ENCODE measurements around the gene GJC1.

GJC1 gene

DNA sequence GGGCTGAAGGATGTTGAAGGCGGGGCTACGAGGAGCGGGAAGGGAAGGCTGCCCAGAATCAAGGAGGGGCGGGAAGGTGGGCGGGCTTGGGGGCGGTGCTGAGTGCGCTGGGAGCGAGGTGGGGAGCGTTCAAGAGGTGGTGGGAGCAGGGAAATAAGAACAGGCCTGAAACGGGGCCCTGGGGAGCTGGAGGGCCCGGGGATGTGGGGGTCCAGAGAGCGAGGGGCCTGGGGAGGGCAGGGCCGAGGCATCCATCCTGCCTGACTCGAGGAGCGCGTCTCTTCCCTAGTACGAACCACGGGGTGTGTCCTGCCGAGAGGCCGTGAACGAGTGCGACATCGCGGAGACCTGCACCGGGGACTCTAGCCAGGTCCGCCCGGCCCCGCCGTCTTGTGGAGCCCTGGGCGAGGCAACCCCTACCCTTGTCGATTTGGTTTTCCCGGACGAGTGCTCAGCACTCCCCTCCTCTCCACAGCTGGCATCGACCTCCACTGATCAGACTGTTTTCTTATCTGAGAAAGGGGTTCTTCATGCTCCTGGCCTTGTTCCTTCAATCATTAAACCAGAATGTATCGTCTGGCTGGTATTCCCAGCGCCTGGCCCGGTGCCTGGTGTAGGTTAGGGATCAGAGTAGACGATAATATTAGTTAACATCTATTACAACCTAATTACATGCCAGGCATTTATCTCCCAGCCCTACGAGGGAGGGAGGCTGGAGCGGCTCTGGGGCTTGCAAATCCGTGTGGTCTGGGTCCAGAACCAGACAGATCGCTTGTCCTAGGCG, 54.1 kb downstream of the GJC1 start:
- DNase-seq: no peak

DNA sequence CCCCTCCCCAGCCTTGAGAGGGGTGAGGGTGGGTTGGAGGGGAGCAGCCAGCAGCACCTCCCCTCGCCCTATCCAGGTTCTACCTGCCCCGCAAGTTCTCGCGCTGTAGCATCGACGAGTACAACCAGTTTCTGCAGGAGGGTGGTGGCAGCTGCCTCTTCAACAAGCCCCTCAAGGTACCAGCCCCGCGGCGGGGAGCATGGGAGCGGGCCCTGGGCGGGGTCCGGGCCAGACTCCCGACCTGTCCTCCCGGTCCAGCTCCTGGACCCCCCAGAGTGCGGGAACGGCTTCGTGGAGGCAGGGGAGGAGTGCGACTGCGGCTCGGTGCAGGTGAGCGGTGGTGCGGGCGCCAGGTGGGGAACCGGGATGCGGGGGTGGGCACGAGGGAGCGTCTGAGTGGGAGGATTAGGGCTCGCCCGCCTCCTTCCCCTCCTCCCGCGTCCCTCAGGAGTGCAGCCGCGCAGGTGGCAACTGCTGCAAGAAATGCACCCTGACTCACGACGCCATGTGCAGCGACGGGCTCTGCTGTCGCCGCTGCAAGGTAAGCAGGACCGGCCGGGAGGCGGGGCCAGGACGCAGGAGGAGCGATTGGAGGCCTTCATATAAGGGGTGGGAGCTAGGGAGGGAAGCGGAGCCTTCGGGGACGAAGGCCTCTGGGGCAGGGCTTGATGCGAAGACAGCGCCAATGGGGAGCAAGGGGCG, 54.8 kb downstream of the GJC1 start:
- peak; percentile 95 for DNase-seq

DNA sequence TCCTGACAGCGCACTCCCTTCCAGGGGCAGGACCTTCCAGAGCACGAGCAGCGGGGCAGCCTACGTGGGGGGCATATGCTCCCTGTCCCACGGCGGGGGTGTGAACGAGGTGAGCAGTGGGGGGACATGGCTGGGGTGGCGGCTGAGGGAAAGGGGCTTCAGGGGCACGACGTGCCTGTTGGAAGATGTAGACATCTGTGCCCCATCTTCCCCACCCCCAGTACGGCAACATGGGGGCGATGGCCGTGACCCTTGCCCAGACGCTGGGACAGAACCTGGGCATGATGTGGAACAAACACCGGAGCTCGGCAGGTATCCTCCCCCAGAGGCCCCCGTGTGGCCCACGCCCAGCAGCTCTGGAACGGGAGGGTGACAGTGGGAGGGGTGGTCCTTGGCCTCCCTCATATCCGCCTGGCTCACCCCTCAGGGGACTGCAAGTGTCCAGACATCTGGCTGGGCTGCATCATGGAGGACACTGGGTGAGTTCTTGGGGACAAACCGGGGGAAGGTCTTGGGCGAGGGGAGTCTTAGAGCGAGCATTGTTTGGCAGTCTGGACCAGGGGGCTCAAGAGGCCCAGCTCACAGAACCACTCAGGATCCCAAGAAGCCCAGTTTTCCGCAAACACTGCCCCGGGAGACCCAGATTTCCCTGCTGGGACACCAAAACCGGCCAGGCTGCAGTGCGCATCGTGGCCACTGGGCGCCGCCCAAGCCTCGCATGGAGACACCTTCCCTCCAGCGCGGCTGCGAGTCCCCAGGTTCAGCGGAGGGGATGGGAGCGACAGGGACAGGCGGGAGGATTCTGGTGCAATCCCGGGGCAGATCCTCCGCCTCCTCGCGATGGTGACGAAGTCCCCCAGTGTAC, 55.6 kb downstream of the GJC1 start:
- DNase-seq: peak; percentile 68

- DNase-seq: no peak
These were observed 56.9 kb downstream of the GJC1 start for GRCh38 chr17:44773140-44773539.

DNA sequence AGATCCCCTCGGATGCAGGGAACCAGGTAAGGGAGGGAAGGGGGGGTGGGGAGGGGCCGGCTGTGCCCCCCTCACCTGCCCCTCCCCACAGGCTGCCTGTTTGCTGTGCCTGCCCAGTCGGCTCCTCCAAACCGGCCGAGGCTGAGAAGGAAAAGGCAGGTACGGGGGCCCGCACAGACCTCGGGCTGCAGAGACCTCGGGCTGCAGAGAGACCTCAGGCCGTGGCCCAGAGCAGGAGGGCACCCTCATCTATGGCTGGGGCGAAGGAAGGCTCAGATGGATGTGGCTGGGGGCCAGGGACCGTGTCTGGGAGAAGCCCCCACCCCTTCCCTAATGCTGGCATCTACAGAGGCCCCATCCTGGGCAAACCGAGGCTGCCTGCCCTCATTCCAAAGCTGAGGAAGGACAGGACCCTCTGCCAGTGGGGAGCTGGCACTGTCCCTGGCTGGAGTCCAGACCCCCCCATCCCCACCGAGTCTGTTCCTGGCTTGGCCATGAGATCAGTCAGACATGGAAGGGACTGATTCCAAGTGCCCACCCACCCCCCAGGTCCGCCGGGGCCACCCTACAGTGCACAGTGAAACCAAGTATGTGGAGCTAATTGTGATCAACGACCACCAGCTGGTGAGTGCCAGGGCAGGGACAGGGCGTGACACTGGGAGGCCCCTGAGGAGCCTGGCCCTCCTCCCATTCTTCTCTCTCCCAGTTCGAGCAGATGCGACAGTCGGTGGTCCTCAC, 57.6 kb downstream of the GJC1 start:
- no peak for DNase-seq

DNA sequence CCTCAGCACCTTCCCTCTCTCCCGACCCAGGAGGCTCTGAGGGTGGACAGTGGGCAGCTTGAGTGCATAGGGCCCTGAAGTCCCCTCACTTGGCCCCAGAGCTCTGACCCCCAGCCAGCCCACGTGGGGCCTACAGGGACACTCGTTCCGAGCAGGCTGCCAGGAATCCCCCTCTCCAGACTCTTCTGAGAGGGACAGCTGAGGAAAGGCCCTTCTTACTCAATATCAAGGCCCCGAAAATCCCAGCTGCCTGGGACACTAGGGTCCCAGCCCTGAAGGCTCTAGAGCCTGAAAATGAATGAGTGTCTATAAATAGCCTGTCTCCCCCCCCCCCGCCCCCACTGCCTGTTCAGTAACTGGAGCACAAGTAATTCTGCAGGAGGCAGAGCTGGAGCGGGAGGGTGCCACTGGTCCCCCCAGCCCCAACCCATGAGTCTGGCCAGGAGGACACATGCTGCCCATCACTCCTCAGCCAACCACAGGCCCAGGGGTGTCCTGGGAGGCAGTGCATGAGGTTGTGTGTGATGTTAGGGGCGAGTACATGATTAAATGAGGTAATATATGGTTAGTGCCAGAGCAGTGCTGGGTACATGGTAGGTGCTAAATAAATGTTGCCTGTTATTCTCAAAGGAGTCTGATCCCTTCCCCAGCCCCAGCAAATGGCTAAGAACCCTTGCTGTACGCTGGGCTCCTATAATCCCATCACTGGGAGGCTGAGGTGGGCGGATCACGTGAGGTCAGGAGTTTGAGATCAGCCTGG, 59.7 kb downstream of the GJC1 start:
- DNase-seq: no peak

GRCh38 chr17:44769647-44770084, 60.4 kb downstream of the GJC1 start:
- DNase-seq: no peak

- DNase-seq: no peak
These were observed 60.9 kb downstream of the GJC1 start for GRCh38 chr17:44769230-44769629.

DNA sequence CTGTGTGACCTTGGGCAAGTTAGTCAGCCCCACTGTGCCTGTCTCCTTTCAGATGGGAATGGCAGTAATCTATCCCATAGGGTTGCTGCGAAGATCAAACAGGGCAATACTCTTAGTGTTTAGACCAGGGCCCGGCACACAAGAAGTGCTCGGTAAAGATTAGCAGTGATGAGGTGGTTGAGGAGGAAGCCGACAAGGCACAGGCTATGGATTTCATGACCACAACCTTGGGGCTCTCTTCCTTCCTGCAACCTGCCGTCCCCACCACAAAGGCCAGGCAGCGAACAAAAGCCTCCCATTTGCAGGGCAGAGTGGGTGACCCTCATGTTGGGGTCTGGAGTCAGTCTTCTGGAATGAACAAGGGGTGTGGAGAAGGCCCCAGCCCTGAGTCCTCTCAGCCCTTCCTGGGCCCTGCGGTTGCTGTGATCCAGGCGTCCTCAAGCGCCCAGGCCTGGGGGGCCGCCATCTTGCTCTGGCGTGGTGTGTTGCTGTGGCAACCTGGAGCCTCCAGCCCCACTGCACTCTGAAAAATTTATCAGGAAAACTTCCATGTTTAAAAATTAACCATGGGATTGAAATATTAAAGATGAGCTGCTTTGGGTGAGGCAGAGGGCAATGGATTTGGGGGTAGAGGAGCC, 61.5 kb downstream of the GJC1 start:
- no peak for DNase-seq

GRCh38 chr17:44767493-44767892, 62.6 kb downstream of the GJC1 start:
- no peak for DNase-seq

- DNase-seq: no peak
These were observed 63.6 kb downstream of the GJC1 start for GRCh38 chr17:44766409-44767038.

- no peak for DNase-seq
These were observed 64.1 kb downstream of the GJC1 start for GRCh38 chr17:44765965-44766364.

GRCh38 chr17:44763170-44763569, 66.9 kb downstream of the GJC1 start:
- no peak for DNase-seq

DNA sequence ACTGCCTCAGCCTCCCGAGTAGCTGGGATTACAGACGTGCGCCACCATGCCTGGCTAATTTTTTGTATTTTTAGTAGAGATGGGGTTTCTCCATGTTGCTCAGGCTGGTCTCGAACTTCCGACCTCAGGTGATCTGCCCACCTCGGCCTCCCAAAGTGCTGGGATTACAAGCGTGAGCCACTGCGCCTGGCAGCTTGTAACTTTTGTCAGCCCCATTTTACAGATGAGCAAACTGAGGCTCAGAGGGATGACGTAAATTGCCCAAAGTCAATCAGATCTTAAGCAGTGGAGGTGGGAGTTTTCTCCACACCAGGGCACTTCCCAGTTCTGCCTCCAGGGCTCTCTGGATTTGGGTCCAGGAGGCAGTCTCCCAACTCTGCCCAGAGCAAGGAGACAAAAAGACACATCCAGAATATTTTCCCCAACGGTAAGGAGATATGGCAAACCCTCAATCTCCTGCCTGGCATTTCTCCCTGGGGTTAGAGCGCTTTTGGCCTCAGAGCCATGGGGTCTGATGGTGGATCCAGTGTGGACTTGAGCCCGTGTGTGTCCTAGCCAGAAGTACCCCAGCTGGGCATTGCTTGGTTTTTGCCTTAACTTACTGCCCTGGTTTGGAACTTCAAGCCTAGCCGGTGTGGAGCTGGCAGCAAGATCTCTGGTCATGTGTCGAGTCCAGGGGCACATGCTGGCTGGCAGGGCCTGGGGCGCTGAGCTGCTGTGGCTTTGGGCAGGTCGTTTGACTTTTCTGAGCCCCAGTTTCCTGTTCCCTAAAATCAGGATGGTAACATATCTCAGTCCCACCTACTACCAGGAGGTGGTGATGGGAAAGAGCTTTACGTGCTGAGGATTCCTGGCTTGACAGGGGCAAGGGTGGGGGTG, 67.9 kb downstream of the GJC1 start:
- no peak for DNase-seq

- no peak for DNase-seq
These were observed 69.4 kb downstream of the GJC1 start for GRCh38 chr17:44760474-44761308.

DNA sequence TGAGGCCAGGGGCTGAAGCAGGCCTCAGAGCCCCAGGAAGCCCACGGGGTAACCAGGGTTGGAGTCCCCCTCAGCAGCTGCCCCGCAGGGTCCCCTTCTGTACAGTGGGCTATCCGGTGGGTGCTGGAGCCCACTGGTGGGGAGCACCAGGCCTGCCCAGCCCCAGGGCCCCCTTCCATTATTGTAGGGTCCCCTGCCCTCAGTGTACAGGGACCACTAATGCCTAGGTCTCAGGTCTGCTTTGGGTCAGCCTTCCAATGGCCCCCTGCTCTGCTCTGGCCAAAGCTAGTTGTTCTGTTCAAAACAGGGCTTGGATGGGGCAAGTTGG, 70.2 kb downstream of the GJC1 start:
- DNase-seq: no peak

- DNase-seq: no peak
These were observed 70.8 kb downstream of the GJC1 start for GRCh38 chr17:44759086-44759915.

- no peak for DNase-seq
These were observed 71.5 kb downstream of the GJC1 start, which contains the start of gene ADAM11 for GRCh38 chr17:44758414-44759085. ADAM11 (plus strand) TSS chr17:44758988; CDS start chr17:44759200, 212 bp downstream.

Data from NCI-H2227 treated with DMSO at 0.1 percent for 48 hours (cell line).